T-helper 9 cell (primary cell): ENCODE data around the gene NEK11.

Experiments
- DNase-seq: peaks from one replicate; pipeline ENCODE4 v3.0.0-alpha.2; 2020

Gene NEK11

GRCh38 chr3:131143802-131144201, 117.1 kb downstream of the NEK11 start:
- no peak for DNase-seq

GRCh38 chr3:131147534-131147933, 120.9 kb downstream of the NEK11 start:
- DNase-seq = no peak

DNA sequence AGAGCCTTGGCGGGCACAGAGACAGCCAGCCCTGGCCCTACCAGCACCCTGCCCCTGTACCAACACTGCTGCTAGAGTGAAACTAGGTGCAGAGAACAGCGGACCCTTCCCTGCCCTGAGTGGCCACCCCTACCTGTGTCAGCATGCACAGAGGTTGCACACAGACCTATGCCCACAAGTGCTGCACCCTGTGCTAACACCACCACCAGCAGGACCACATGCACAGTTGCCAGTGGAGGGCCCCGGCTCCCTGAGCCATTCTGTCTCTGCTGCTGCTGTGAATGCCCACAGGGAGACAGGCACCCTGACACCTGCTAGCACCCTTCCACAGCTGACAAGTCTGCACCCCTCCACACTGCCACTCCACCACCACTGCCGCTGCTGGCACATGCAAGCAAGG, 131.8 kb downstream of the NEK11 start:
- no peak for DNase-seq

GRCh38 chr3:131162516-131162915, 135.8 kb downstream of the NEK11 start:
- DNase-seq = no peak

DNA sequence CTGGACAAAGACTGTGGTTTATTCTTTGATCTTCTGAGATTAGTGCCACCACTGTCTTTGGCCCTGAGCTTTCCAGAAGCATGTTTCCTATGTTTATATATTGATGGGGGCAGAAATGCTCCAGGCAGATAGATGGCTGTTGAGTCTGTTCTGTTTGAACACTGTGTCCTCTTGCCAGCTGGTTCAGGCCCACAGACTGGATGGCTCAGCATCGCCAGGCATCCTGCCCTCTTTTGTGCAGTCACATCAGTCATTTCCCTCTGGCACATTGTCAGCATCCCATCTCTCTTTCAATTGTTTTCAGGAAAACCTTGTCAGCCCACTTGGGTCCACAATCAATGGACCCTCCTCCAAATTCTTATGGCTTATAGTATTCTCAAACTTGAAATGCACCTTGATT, 141.2 kb downstream of the NEK11 start:
- no peak for DNase-seq

- DNase-seq = no peak
Measured at GRCh38 chr3:131169331-131169730, 142.7 kb downstream of the NEK11 start.

GRCh38 chr3:131172502-131173200, 146.0 kb downstream of the NEK11 start:
- DNase-seq = no peak

- DNase-seq = no peak
Measured at GRCh38 chr3:131174752-131175151, 148.1 kb downstream of the NEK11 start.

DNA sequence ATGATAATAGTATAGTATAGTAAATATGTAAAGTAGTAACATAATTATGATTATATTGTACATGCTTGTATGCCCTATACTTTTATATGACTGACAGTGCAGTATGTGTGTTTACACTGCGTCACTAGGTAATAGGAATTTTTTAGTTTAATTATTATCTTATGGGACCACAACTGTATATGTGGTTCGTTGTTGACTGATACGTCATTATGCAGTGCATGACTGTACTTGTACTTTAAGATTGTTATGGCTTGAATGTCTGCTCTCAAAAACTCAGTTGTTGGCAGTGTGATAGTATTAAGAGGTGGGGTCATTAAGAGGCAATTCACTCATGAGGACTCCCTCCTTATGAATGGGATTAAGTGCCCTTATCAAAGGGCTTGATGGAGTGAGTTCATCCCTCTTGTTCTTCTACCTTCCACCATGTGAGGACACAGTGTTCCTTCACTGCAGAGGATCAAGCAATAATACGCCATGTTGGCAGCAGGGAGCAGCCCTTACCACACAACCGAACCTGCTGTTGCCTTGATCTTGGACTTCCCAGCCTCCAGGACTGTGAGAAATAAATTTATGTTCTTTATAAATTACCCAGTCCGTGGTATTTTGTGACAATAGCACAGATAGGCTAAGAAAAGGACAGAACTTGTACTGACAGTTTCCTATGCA, 152.2 kb downstream of the NEK11 start:
- no peak for DNase-seq

- DNase-seq = no peak
Measured at GRCh38 chr3:131192701-131193100, 166.0 kb downstream of the NEK11 start.

- no peak for DNase-seq
Measured at GRCh38 chr3:131193641-131194238, 167.1 kb downstream of the NEK11 start.

GRCh38 chr3:131194816-131195215, 168.1 kb downstream of the NEK11 start:
- DNase-seq = no peak

GRCh38 chr3:131200636-131201199, 174.0 kb downstream of the NEK11 start:
- DNase-seq = no peak

DNA sequence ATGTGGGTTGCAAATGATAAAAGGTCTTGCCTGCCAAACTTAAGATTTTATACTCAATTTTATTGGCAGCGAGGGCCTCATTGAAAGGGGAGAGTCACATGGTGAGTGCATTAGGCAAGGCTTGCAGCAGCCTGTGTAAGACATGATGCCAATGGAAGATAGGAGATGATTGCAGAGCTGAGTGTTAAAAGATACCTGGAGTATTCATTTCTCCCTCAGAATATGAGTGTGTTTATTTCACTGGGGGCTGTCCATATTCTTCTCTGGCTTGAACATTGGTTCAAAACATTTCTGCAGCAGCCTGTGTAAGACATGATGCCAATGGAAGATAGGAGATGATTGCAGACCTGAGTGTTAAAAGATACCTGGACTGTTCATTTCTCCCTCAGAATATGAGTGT, 189.7 kb downstream of the NEK11 start:
- DNase-seq = no peak

DNA sequence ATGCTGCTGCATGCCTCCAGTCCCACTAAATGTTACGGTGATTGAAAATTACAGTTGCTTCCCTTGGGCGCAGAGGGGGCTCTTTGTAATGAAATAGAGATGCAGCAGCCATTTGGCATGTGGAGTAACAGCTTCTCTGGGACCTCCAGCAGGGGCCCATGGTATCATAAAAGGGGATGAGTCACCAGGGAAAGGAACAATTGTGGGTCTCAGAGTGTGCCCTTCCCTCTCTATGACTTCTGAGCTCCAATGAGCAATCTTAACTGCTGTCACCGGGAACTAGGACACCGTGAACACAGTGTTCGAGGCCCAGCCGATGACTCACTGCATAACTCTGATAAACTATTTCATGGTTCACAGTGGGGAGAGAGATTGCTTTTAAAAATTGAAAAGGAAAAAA, 190.1 kb downstream of the NEK11 start:
- DNase-seq = no peak

DNA sequence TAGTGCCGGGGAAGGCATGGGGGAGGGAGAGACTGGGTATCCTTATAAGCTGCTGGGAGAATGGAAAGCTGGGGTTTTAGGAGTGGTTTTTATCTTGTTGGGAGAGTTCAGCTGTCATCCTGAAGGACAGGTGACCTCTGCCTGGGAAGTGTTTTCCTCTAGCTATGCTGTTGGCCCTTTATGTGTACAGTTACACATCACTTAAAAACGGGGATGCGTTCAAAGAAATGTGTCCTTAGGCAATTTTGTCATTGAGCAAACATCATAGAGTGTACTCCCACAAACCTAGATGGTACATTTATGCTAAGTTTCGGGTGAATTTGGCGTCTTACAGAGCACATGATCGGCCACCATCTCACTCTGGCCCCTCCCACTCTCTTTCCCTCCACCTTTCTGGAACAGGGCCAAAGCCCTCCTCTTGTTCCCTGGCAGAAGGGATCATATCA, 190.6 kb downstream of the NEK11 start:
- DNase-seq = no peak

GRCh38 chr3:131218196-131218595, 191.5 kb downstream of the NEK11 start:
- no peak for DNase-seq

GRCh38 chr3:131221731-131222130, 195.1 kb downstream of the NEK11 start:
- no peak for DNase-seq

DNA sequence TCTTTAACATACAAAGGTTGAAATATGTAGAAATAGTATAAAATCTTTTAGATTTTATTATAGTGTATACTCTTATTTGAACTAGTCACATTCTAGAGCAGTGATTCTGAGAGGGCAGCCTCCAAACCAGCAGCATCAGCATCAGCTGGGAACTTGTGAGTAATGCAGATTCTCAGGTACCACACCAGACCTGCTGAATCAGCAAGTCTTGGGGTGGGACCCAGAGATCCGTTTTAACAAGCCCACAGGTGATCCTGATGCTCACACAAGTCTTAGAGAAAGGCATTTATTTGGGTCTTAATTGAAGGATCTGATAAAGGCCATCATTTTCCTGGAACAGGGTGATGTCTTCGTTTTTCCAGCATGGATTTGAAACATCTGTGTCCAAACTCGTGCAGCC, 195.9 kb downstream of the NEK11 start:
- no peak for DNase-seq

DNA sequence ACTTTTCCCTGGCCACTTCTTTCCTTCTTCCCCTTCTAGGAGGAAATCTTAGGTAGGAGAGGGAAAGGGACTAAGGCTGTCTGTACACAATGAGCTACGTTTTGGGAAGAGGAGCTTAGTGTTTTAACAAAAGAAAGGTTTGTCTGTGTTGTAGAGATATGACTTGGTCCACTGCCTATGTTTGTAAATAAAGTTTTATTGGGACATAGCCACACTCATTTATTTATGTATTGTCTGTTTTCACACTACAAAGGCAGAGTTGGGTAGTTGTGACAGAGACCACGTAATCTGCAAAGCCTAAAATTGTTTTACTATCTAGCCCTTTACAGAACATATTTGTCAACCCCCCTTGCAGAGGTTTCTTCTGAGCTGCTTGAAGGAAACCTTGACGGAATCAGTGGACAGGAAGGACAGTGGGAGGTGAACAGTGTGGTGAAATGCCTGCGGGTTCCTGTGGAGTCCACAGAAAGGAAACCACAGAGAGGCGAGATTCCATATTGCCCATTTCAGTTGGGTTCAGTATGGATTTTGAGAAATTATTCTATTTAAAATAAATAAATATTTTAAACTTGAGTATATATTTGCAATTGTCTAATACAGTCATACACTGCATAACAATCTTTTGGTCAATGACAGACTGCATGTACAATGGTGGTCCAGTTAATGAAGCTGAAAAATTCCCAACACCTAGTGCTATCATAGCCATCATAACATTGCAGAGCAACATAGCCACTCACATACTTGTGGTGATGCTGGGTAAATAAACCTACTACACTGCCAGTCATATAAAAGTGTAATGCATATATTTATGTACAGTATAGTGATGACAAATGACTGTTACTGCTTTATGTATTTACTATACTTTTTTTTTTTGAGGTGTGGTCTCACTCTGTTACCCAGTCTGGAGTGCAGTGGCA, 197.0 kb downstream of the NEK11 start:
- DNase-seq = no peak

GRCh38 chr3:131224886-131225550, 198.3 kb downstream of the NEK11 start:
- DNase-seq = no peak

DNA sequence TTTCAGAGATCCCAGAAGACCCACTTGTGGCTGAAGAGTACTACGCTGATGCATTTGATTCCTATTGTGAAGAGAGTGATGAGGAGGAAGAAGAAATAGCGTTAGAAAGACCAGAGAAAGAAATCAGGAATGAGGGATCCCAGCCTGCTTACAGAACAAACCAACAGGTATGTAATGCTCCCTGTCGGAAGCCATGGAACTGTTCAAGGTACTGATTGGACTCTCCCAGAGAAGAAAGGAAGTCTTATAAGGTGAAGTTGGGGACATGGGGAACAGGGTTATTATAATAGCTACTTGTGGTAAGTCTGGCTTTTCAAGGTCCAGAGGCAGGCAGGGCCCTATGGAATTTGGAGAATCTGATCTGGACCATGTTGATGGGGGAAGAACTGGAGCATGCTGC, 201.8 kb downstream of the NEK11 start:
- no peak for DNase-seq
